ENCODE measurements around the gene CSGALNACT2. TPM values are rescaled to one million over a fixed set of nuclear protein-coding genes. Genes with fewer than 3 reads are reported as not detected.
"Not testable (repeated sequence)": the region's sequence is repeated elsewhere in the genome, so short reads cannot be mapped to it uniquely, and the experiment has no call there.

Gene CSGALNACT2
- total and polyA plus RNA-seq, 2 donors, result 16.1 to 21.2 TPM

GRCh38 chr10:43218206-43218950 is 80.1 kb downstream of the CSGALNACT2 start:
- Histone ChIP-seq H3K9me3 (ENCODE audit: control insufficient read depth in 2 of 2, insufficient read depth in 1 of 2, low read length in 1 of 2) (no peaks in the 10 kb centered on the region), H3K4me3 (ENCODE audit: low read length in 2 of 2) (no peak overlapping the region), H3K27ac (ENCODE audit: low read depth in 1 of 2, low read length in 1 of 2) (no peak overlapping the region), H3K36me3 (ENCODE audit: control insufficient read depth in 2 of 2, insufficient read depth in 2 of 2, low read length in 1 of 2) (no peaks in the 10 kb centered on the region), H3K4me1 (ENCODE audit: control insufficient read depth in 2 of 2, insufficient read depth in 2 of 2, low read length in 2 of 2) (no peaks in the 10 kb centered on the region), H3K27me3 (ENCODE audit: control insufficient read depth in 2 of 2, insufficient read depth in 1 of 2, low read length in 1 of 2) (peaks cover 0 to 11% of the 10 kb centered on the region in 2 donors)
- WGBS, result 94% methylated on average over 18 of the region's 18 CpGs
- DNase-seq (ENCODE audit: low read depth in 6 of 9, low spot score in 9 of 9), result no peak

- Histone ChIP-seq H3K27me3 (ENCODE audit: control insufficient read depth in 2 of 2, insufficient read depth in 1 of 2, low read length in 1 of 2) (peaks cover 0 to 11% of the 10 kb centered on the region in 2 donors), H3K4me3 (ENCODE audit: low read length in 2 of 2) (no peak overlapping the region), H3K27ac (ENCODE audit: low read depth in 1 of 2, low read length in 1 of 2) (no peak overlapping the region), H3K4me1 (ENCODE audit: control insufficient read depth in 2 of 2, insufficient read depth in 2 of 2, low read length in 2 of 2) (no peaks in the 10 kb centered on the region), H3K36me3 (ENCODE audit: control insufficient read depth in 2 of 2, insufficient read depth in 2 of 2, low read length in 1 of 2) (no peaks in the 10 kb centered on the region), H3K9me3 (ENCODE audit: control insufficient read depth in 2 of 2, insufficient read depth in 1 of 2, low read length in 1 of 2) (no peaks in the 10 kb centered on the region)
- WGBS, result 95% methylated on average over 18 of the region's 18 CpGs
- DNase-seq (ENCODE audit: low read depth in 6 of 9, low spot score in 9 of 9), result no peak
Observed at GRCh38 chr10:43218951-43219837, 80.9 kb downstream of the CSGALNACT2 start.

DNA sequence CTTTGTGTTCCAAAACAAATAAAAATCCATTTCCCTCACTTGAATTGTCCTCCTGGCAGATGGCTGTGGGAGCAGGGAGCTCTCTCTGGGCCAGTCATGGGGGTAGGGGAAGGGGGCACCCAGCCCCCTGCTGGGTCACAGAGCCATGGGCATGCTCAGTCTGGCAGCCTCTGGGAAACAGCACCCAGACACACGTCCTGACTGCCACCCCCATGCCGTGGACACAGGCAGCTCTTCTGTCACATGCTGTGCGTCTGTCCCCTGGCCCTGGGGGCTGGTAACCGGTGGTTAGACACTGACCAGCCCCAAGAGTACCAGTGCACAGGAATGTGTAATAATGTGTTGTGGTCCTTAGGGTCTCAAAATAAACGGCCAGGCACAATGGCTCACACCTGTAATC is 81.6 kb downstream of the CSGALNACT2 start:
- Histone ChIP-seq H3K4me3 (ENCODE audit: low read length in 2 of 2) (no peak overlapping the region), H3K9me3 (ENCODE audit: control insufficient read depth in 2 of 2, insufficient read depth in 1 of 2, low read length in 1 of 2) (no peaks in the 10 kb centered on the region), H3K4me1 (ENCODE audit: control insufficient read depth in 2 of 2, insufficient read depth in 2 of 2, low read length in 2 of 2) (no peaks in the 10 kb centered on the region), H3K27ac (ENCODE audit: low read depth in 1 of 2, low read length in 1 of 2) (no peak overlapping the region), H3K36me3 (ENCODE audit: control insufficient read depth in 2 of 2, insufficient read depth in 2 of 2, low read length in 1 of 2) (no peaks in the 10 kb centered on the region), H3K27me3 (ENCODE audit: control insufficient read depth in 2 of 2, insufficient read depth in 1 of 2, low read length in 1 of 2) (peaks cover 0 to 9% of the 10 kb centered on the region in 2 donors)
- 86% methylated on average over 5 of the region's 5 CpGs for WGBS
- no peak for DNase-seq (ENCODE audit: low read depth in 6 of 9, low spot score in 9 of 9)

DNA sequence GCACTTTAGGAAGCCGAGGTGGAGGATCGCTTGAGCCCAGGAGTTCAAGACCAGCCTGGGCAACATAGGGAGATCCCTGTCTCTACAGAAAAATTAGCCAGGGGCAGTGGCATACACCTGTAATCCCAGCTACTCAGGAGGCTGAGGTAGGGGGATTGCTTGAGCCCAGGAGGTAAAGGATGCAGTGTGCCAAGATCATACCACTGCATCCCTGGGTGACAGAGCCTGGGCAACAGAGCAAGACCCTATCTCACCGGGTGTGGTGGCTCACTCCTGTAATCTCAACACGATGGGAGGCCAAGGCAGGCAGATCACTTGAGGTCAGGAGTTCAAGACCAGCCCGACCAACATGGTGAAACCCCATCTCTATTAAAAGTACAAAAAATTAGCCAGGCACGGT is 82.0 kb downstream of the CSGALNACT2 start:
- H3K27me3 ChIP-seq (ENCODE audit: control insufficient read depth in 2 of 2, insufficient read depth in 1 of 2, low read length in 1 of 2); H3K36me3 ChIP-seq (ENCODE audit: control insufficient read depth in 2 of 2, insufficient read depth in 2 of 2, low read length in 1 of 2): not testable (repeated sequence)

GRCh38 chr10:43220657-43221418 is 82.6 kb downstream of the CSGALNACT2 start:
- Histone ChIP-seq H3K27me3 (ENCODE audit: control insufficient read depth in 2 of 2, insufficient read depth in 1 of 2, low read length in 1 of 2) (peaks cover 0 to 7% of the 10 kb centered on the region in 2 donors), H3K36me3 (ENCODE audit: control insufficient read depth in 2 of 2, insufficient read depth in 2 of 2, low read length in 1 of 2) (no peaks in the 10 kb centered on the region), H3K9me3 (ENCODE audit: control insufficient read depth in 2 of 2, insufficient read depth in 1 of 2, low read length in 1 of 2) (no peaks in the 10 kb centered on the region), H3K4me3 (ENCODE audit: low read length in 2 of 2) (no peak overlapping the region), H3K27ac (ENCODE audit: low read depth in 1 of 2, low read length in 1 of 2) (no peak overlapping the region), H3K4me1 (ENCODE audit: control insufficient read depth in 2 of 2, insufficient read depth in 2 of 2, low read length in 2 of 2) (no peaks in the 10 kb centered on the region)
- DNase-seq (ENCODE audit: low read depth in 6 of 9, low spot score in 9 of 9), result no peak
- 87% methylated on average over 14 of the region's 14 CpGs for WGBS

More for the DNA sequence above, 82.0 kb downstream of the CSGALNACT2 start:
- DNase-seq (ENCODE audit: low read depth in 6 of 9, low spot score in 9 of 9); H3K4me1 ChIP-seq (ENCODE audit: control insufficient read depth in 2 of 2, insufficient read depth in 2 of 2, low read length in 2 of 2); H3K4me3 ChIP-seq (ENCODE audit: low read length in 2 of 2); H3K27ac ChIP-seq (ENCODE audit: low read depth in 1 of 2, low read length in 1 of 2); H3K9me3 ChIP-seq (ENCODE audit: control insufficient read depth in 2 of 2, insufficient read depth in 1 of 2, low read length in 1 of 2): not testable (repeated sequence)
- WGBS, result 87% methylated on average over 6 of the region's 6 CpGs

DNA sequence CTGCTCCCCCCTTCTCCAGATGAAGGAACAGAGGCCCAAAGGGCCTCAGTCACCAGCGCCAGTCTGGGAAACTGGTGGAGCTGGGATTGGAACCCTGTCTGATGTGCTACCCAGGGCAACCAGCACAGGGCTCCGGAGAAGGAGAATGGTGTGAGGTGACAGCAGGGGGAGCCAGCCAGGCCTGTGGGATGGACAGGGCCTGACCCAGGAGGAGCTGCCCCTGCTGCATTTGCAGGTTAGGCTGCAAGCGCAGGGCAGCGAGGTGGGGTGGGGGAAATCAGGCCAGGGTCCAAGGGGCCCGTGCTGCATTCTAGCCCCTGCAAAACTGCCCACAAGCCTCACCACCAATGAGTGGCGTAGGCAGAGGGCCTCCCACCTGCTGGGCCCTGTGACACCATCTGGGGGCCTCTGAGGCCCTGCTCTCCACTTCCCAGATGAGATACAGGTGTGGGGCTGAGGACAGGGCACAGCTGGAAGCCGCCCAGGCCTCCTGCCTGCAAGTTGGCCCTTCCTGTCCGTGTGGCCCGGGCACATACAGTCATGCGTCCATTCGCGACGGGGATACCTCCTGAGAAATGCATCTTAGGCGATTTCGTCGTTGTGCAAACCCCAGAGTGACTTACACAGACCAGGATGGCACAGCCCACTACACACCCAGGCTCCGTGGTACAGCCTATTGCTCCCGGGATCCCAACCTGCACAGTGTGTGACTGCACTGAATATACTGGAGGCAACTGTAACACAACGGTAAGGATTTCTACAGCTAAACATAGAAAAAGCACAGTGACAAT is 83.4 kb downstream of the CSGALNACT2 start:
- no peaks in the 10 kb centered on the region for H3K4me1 ChIP-seq (ENCODE audit: control insufficient read depth in 2 of 2, insufficient read depth in 2 of 2, low read length in 2 of 2)
- H3K27ac ChIP-seq (ENCODE audit: low read depth in 1 of 2, low read length in 1 of 2), result no peak overlapping the region
- no peaks in the 10 kb centered on the region for H3K36me3 ChIP-seq (ENCODE audit: control insufficient read depth in 2 of 2, insufficient read depth in 2 of 2, low read length in 1 of 2)
- no peaks in the 10 kb centered on the region for H3K9me3 ChIP-seq (ENCODE audit: control insufficient read depth in 2 of 2, insufficient read depth in 1 of 2, low read length in 1 of 2)
- no peak for DNase-seq (ENCODE audit: low read depth in 6 of 9, low spot score in 9 of 9)
- H3K27me3 ChIP-seq (ENCODE audit: control insufficient read depth in 2 of 2, insufficient read depth in 1 of 2, low read length in 1 of 2), result peaks cover 0 to 9% of the 10 kb centered on the region in 2 donors
- H3K4me3 ChIP-seq (ENCODE audit: low read length in 2 of 2), result no peak overlapping the region
- WGBS, result 93% methylated on average over 19 of the region's 19 CpGs

- no peak overlapping the region for H3K27ac ChIP-seq (ENCODE audit: low read depth in 1 of 2, low read length in 1 of 2)
- WGBS, result 97% methylated on average over 4 of the region's 4 CpGs
- no peak for DNase-seq (ENCODE audit: low read depth in 6 of 9, low spot score in 9 of 9)
- H3K36me3 ChIP-seq (ENCODE audit: control insufficient read depth in 2 of 2, insufficient read depth in 2 of 2, low read length in 1 of 2), result no peaks in the 10 kb centered on the region
- H3K4me3 ChIP-seq (ENCODE audit: low read length in 2 of 2), result no peak overlapping the region
- no peaks in the 10 kb centered on the region for H3K9me3 ChIP-seq (ENCODE audit: control insufficient read depth in 2 of 2, insufficient read depth in 1 of 2, low read length in 1 of 2)
- H3K4me1 ChIP-seq (ENCODE audit: control insufficient read depth in 2 of 2, insufficient read depth in 2 of 2, low read length in 2 of 2), result no peaks in the 10 kb centered on the region
- H3K27me3 ChIP-seq (ENCODE audit: control insufficient read depth in 2 of 2, insufficient read depth in 1 of 2, low read length in 1 of 2), result peaks cover 0 to 11% of the 10 kb centered on the region in 2 donors
Observed at GRCh38 chr10:43222210-43222720, 84.0 kb downstream of the CSGALNACT2 start.

GRCh38 chr10:43223056-43223455 is 84.8 kb downstream of the CSGALNACT2 start:
- peaks cover 0 to 19% of the 10 kb centered on the region in 2 donors for H3K27me3 ChIP-seq (ENCODE audit: control insufficient read depth in 2 of 2, insufficient read depth in 1 of 2, low read length in 1 of 2)
- WGBS, result 76% methylated on average over 1 of the region's 1 CpG
- no peak for DNase-seq (ENCODE audit: low read depth in 6 of 9, low spot score in 9 of 9)
- H3K4me1 ChIP-seq (ENCODE audit: control insufficient read depth in 2 of 2, insufficient read depth in 2 of 2, low read length in 2 of 2), result peaks cover 0 to under 1% of the 10 kb centered on the region in 2 donors
- H3K27ac ChIP-seq (ENCODE audit: low read depth in 1 of 2, low read length in 1 of 2), result no peak overlapping the region
- no peaks in the 10 kb centered on the region for H3K9me3 ChIP-seq (ENCODE audit: control insufficient read depth in 2 of 2, insufficient read depth in 1 of 2, low read length in 1 of 2)
- no peak overlapping the region for H3K4me3 ChIP-seq (ENCODE audit: low read length in 2 of 2)
- H3K36me3 ChIP-seq (ENCODE audit: control insufficient read depth in 2 of 2, insufficient read depth in 2 of 2, low read length in 1 of 2), result no peaks in the 10 kb centered on the region
